Panc1 (cell line): Measurements from ENCODE around the gene ANTXR1. TPM values are rescaled to one million over a fixed set of nuclear protein-coding genes. Genes with fewer than 3 reads are reported as not detected.

Experiments
- ATAC-seq: fragments of 200-7000 bp; cut with Tn5 transposase; 2 replicates; pipeline ENCODE4 v1.9.1; 2020; ENCODE audit warnings: mild to moderate bottlenecking, moderate library complexity
- BruUV-seq: library from RNA; stranded (reverse); fragments of 400-500 nt; replicated peaks from 2 replicates; lab custom pipeline; 2021; lab: Mats Ljungman, UMichigan
- CTCF ChIA-PET: fragments of 300-600 bp; sonication (Branson Sonifier 250); formaldehyde crosslinking; loops from one replicate; lab custom pipeline; 2022; ENCODE audit warnings: antibody characterized with exemption; lab: Charles Lee
- POLR2A ChIA-PET: fragments of 300-600 bp; sonication (Branson Sonifier 250); formaldehyde crosslinking; loops from one replicate; lab custom pipeline; 2022; ENCODE audit warnings: antibody characterized with exemption; lab: Charles Lee
- DNase-seq: peaks from one replicate; pipeline ENCODE4 v3.0.0-alpha.2; 2010; ENCODE audit warnings: low read depth, low spot score
- H3K27ac ChIP-seq: 2 replicates; pipeline ENCODE4 v1.5.1; 2011; ENCODE audit warnings: mild to moderate bottlenecking, low read length, inconsistent platforms
- H3K27me3 ChIP-seq: fragments of 200-500 bp; sonication (Bioruptor generic); 2 replicates; pipeline ENCODE4 v1.6.0; 2014; ENCODE audit warnings: low read length, inconsistent platforms; ENCODE audit not compliant: control insufficient read depth, insufficient read depth
- H3K36me3 ChIP-seq: fragments of 200-500 bp; sonication (Bioruptor generic); 2 replicates; pipeline ENCODE4 v1.5.1; 2014; ENCODE audit warnings: inconsistent platforms, mild to moderate bottlenecking, low read length, moderate library complexity; ENCODE audit not compliant: control insufficient read depth, insufficient read depth
- H3K4me1 ChIP-seq: 2 replicates; pipeline ENCODE4 v1.5.1; 2011; ENCODE audit warnings: inconsistent platforms, mild to moderate bottlenecking, low read length, moderate library complexity; ENCODE audit not compliant: control insufficient read depth, insufficient read depth
- H3K4me3 ChIP-seq, 2 experiments: 2 replicates each; pipeline ENCODE4 v1.5.1; 2011 to 2012; ENCODE audit warnings: low read depth in 2 of 2, low read length in 2 of 2, mild to moderate bottlenecking in 2 of 2, inconsistent platforms in 1 of 2, moderate library complexity in 1 of 2
- H3K9me3 ChIP-seq: fragments of 200-500 bp; sonication (Bioruptor generic); 2 replicates; pipeline ENCODE4 v1.5.1; 2014; ENCODE audit warnings: low read depth, mild to moderate bottlenecking, inconsistent platforms, low read length, moderate library complexity; ENCODE audit not compliant: control insufficient read depth, insufficient read depth
- CTCF ChIP-seq: fragments of 450-650 bp; IDR thresholded peaks from 2 replicates; pipeline ENCODE4 v1.5.1; 2017; ENCODE audit warnings: mild to moderate bottlenecking
- POLR2AphosphoS5 ChIP-seq: IDR thresholded peaks from 2 replicates; pipeline ENCODE4 v1.6.1; 2012; ENCODE audit warnings: mild to moderate bottlenecking, low read depth, low read length, moderate library complexity
- REST ChIP-seq, 2 experiments: IDR thresholded peaks; 2 replicates each; pipeline ENCODE4 v1.6.1; 2011 to 2012; ENCODE audit warnings: low read depth in 2 of 2, control low read depth in 1 of 2, low read length in 1 of 2, mild to moderate bottlenecking in 1 of 2, moderate library complexity in 1 of 2; ENCODE audit not compliant: insufficient read depth in 1 of 2
- SIN3A ChIP-seq: IDR thresholded peaks from 2 replicates; pipeline ENCODE4 v1.6.1; 2012; ENCODE audit warnings: low read depth, mild to moderate bottlenecking, low read length, moderate library complexity, borderline replicate concordance; ENCODE audit not compliant: insufficient read depth
- TCF7L2 ChIP-seq: IDR thresholded peaks from 2 replicates; pipeline ENCODE4 v1.6.1; 2011; ENCODE audit warnings: mild to moderate bottlenecking, low read depth, low read length, inconsistent platforms
- in situ Hi-C: cut with HindIII; loops from 2 replicates; pipeline ENCODE4 v1.10.0; 2016; ENCODE audit warnings: low sequenced_read_pairs, low pct_unique_long_range_greater_than_20kb
- intact Hi-C: fragments of 100-400 bp; cut with micrococcal nuclease; formaldehyde crosslinking; loops from one replicate; pipeline ENCODE4 v1.10.0; 2022; ENCODE audit not compliant: unreplicated experiment
- total RNA-seq: library from RNA; stranded (reverse); gene quantifications from one replicate; pipeline ENCODE4 v1.2.1, GENCODE V29; 2021; ENCODE audit not compliant: unreplicated experiment

The ANTXR1 gene
- total RNA-seq, 1 experiment from 2014 or later, result 132 TPM

GRCh38 chr2:69076601-69077000 is 63.6 kb downstream of the ANTXR1 start:
- TF ChIP-seq REST (IDR thresholded peaks at IDR 0.05; ENCODE audit: insufficient read depth in 1 of 2, low read depth in 2 of 2, low read length in 1 of 2), result no peak
- no peak for TF ChIP-seq CTCF
- no peak for TF ChIP-seq SIN3A
- TF ChIP-seq TCF7L2, result no peak
- TF ChIP-seq POLR2AphosphoS5, result no peak
- no TSS peak for BruUV-seq
- H3K36me3 ChIP-seq, result peaks cover 14% of the 10 kb centered on the region

GRCh38 chr2:69077252-69077950 is 64.4 kb downstream of the ANTXR1 start:
- BruUV-seq, result no TSS peak
- Histone ChIP-seq H3K4me3 (no peak overlapping the region), H3K9me3 (no peaks in the 10 kb centered on the region), H3K27ac (peak overlapping the region; percentile 41; the same call in 1 of the 2 replicates), H3K4me1 (peaks cover 14% of the 10 kb centered on the region), H3K27me3 (no peaks in the 10 kb centered on the region), H3K36me3 (peaks cover 12% of the 10 kb centered on the region)
- ATAC-seq (no peak), DNase-seq (no peak)
- ChIA-PET CTCF (no interaction called here), POLR2A (no interaction called here)
- TF ChIP-seq SIN3A (no peak), TCF7L2 (no peak)
- intact Hi-C loops (no loop called here), in situ Hi-C loops (no loop called here)

More at GRCh38 chr2:69076601-69077000, 63.6 kb downstream of the ANTXR1 start:
- Histone ChIP-seq H3K27me3 (no peaks in the 10 kb centered on the region), H3K4me3 (no peak overlapping the region), H3K9me3 (no peaks in the 10 kb centered on the region), H3K4me1 (peaks cover 6% of the 10 kb centered on the region), H3K27ac (peak overlapping the region; percentile 35; the same call in 1 of the 2 replicates)
- in situ Hi-C loops (no loop called here), intact Hi-C loops (no loop called here)
- POLR2A ChIA-PET, result interaction anchor here (0.5 kb wide), 1 partner anchor 15 kb away, joined by 4 read pairs; no protein-coding TSS in a partner anchor
- DNase-seq (no peak), ATAC-seq (no peak)
- CTCF ChIA-PET, result no interaction called here

- Histone ChIP-seq H3K4me3 (no peak overlapping the region), H3K27ac (peak overlapping the region; percentile 94), H3K27me3 (no peaks in the 10 kb centered on the region), H3K36me3 (peaks cover 12% of the 10 kb centered on the region), H3K4me1 (peaks cover 31% of the 10 kb centered on the region), H3K9me3 (no peaks in the 10 kb centered on the region)
- CTCF ChIA-PET, result no interaction called here
- POLR2A ChIA-PET, result no interaction called here
- no TSS peak for BruUV-seq
- DNase-seq (no peak), ATAC-seq (no peak)
- intact Hi-C loops (no loop called here), in situ Hi-C loops (no loop called here)
- TF ChIP-seq TCF7L2 (no peak), REST (IDR thresholded peaks at IDR 0.05; ENCODE audit: insufficient read depth in 1 of 2, low read depth in 2 of 2, low read length in 1 of 2) (no peak), POLR2AphosphoS5 (no peak), SIN3A (no peak), CTCF (no peak)
Measured at GRCh38 chr2:69080071-69080470, 67.1 kb downstream of the ANTXR1 start.
